Measurements from ENCODE around the gene LONRF3. TPM values are rescaled to one million over a fixed set of nuclear protein-coding genes. Genes with fewer than 3 reads are reported as not detected.
"Not testable (repeated sequence)": the region's sequence is repeated elsewhere in the genome, so short reads cannot be mapped to it uniquely, and the experiment has no call there.

LONRF3 gene
- total RNA-seq, 4 donors from 2014 or later, result 15.4 to 24.1 (median 17.7) TPM

DNA sequence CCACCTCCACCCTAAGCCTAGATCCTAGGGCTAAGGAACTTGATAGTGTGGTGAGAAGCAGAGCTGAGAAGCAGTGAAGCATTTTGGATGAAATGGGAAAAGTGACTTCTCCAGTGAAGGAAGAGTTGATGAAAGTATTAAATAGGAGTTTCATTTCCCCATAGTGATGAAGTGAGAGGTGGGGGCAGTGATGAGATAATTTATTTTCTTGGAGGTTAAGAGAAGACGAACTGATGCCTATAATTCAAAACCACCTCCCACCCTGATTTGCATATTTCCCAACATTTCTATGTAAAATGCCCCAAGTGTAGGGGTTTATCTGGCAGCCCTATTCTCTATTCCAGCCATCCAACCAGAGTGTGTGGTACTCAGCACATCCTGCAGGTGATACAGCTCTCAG lies 6.3 kb downstream of the LONRF3 start:
- Histone ChIP-seq H3K4me3 (no peak overlapping the region), H3K27ac (no peak overlapping the region), H3K27me3 (no peaks in the 10 kb centered on the region), H3K9me3 (no peaks in the 10 kb centered on the region), H3K4me1 (peaks cover 0 to 10% (median 0%) of the 10 kb centered on the region in 3 donors), H3K36me3 (peaks cover 0 to 31% of the 10 kb centered on the region in 2 donors)
- no peak for TF ChIP-seq POLR2AphosphoS5 (IDR thresholded peaks at IDR 0.05)
- TF ChIP-seq POLR2A (IDR thresholded peaks at IDR 0.05), result no peak
- TF ChIP-seq, protein P1, sequence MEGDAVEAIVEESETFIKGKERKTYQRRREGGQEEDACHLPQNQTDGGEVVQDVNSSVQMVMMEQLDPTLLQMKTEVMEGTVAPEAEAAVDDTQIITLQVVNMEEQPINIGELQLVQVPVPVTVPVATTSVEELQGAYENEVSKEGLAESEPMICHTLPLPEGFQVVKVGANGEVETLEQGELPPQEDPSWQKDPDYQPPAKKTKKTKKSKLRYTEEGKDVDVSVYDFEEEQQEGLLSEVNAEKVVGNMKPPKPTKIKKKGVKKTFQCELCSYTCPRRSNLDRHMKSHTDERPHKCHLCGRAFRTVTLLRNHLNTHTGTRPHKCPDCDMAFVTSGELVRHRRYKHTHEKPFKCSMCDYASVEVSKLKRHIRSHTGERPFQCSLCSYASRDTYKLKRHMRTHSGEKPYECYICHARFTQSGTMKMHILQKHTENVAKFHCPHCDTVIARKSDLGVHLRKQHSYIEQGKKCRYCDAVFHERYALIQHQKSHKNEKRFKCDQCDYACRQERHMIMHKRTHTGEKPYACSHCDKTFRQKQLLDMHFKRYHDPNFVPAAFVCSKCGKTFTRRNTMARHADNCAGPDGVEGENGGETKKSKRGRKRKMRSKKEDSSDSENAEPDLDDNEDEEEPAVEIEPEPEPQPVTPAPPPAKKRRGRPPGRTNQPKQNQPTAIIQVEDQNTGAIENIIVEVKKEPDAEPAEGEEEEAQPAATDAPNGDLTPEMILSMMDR (IDR thresholded peaks at IDR 0.05), result no peak
- TF ChIP-seq EP300 (IDR thresholded peaks at IDR 0.05), result no peak
- no peak for ATAC-seq
- WGBS, 2 donors (ENCODE audit: low coverage in 1 of 2), result 80% methylated on average over 1 of the region's 1 CpG; no CpG with 5 or more reads in 1 of the 2 donors

DNA sequence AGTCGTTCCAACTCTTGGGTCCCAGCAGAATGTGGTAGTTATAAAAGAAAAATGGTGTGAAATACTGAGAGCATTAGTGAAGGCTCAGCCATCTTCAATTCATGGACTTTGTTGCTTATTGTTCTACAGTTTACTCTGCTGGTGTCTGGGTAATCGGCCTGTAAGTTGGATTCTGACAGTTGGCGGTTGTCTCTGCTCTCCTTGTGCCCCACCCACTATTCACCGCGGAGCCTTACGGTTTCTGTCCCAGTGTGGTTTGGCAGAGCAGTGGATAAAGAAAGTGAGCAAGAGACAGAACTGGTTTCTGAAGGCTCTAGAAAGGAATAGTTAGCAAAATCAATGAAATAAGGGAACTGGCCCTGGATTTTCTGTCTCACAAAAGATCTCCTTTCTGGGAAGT lies 9.1 kb downstream of the LONRF3 start:
- WGBS, 2 donors (ENCODE audit: low coverage in 1 of 2), result 56 to 84% methylated on average over 2 of the region's 6 CpGs
- H3K36me3 ChIP-seq, result peaks cover 0 to 54% of the 10 kb centered on the region in 2 donors
- H3K27ac ChIP-seq, result no peak overlapping the region
- H3K4me3 ChIP-seq, result no peak overlapping the region
- H3K4me1 ChIP-seq, result no peaks in the 10 kb centered on the region
- no peaks in the 10 kb centered on the region for H3K9me3 ChIP-seq
- TF ChIP-seq EP300 (IDR thresholded peaks at IDR 0.05) (no peak), POLR2A (IDR thresholded peaks at IDR 0.05) (no peak), POLR2AphosphoS5 (IDR thresholded peaks at IDR 0.05) (no peak)
- TF ChIP-seq, protein P1 (IDR thresholded peaks at IDR 0.05), result no peak
- no peaks in the 10 kb centered on the region for H3K27me3 ChIP-seq
- no peak for ATAC-seq

DNA sequence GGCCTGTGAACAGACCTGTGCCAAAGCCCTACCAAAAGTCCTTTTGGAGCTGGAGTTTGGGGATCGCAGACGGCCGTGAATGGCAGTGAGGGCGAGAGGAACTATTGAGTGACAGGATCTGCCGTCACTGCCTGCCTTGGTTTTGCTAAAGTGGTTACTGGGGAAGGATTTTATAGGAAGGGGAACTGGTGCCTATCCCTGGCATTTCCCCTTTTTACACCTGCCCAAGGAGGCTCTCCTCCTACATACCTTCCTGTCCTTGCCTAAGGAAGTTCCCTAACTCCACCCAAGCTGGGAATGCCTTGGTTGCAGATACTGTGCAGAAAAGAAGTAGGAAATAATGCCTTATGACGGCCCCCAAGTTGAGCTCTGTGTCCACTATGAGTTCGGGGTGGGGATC lies 14.5 kb downstream of the LONRF3 start:
- no peaks in the 10 kb centered on the region for H3K9me3 ChIP-seq
- ATAC-seq, result no peak
- H3K36me3 ChIP-seq, result peaks cover 0 to 65% of the 10 kb centered on the region in 2 donors
- 72 to 93% methylated on average over 3 to 7 of the region's 7 CpGs for WGBS, 2 donors (ENCODE audit: low coverage in 1 of 2)
- H3K4me3 ChIP-seq, result no peak overlapping the region
- no peaks in the 10 kb centered on the region for H3K4me1 ChIP-seq
- TF ChIP-seq POLR2A (IDR thresholded peaks at IDR 0.05), result no peak
- TF ChIP-seq, protein P1 (IDR thresholded peaks at IDR 0.05), result no peak
- no peak for TF ChIP-seq EP300 (IDR thresholded peaks at IDR 0.05)
- TF ChIP-seq POLR2AphosphoS5 (IDR thresholded peaks at IDR 0.05), result no peak
- H3K27ac ChIP-seq, result no peak overlapping the region
- no peaks in the 10 kb centered on the region for H3K27me3 ChIP-seq

DNA sequence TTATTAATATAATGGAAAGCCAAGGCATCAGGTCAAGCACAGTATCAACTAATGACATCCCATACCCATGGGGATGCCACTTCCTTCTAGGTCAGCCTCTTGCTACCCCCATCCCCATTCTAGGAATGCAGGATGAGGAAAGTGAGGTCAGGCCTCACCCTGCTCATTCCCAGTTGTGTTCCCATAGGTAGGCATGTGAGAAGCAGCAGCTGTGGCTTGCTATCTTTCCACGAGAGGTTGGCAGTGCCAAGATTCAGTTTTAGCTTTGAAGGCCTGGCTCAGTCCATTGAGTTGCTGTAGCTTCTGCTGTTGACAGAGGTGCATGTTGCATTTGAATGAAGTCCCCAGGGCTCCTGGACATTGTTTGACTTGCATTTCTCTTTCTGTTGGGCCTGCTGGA lies 15.5 kb downstream of the LONRF3 start:
- H3K27ac ChIP-seq, result no peak overlapping the region
- WGBS, 2 donors (ENCODE audit: low coverage in 1 of 2), result 17% methylated on average over 1 of the region's 1 CpG; no CpG with 5 or more reads in 1 of the 2 donors
- no peak for ATAC-seq
- H3K9me3 ChIP-seq, result no peaks in the 10 kb centered on the region
- TF ChIP-seq POLR2AphosphoS5 (IDR thresholded peaks at IDR 0.05) (no peak), POLR2A (IDR thresholded peaks at IDR 0.05) (no peak), EP300 (IDR thresholded peaks at IDR 0.05) (no peak)
- TF ChIP-seq, protein P1 (IDR thresholded peaks at IDR 0.05), result no peak
- no peak overlapping the region for H3K4me3 ChIP-seq
- H3K36me3 ChIP-seq, result peaks cover 0 to 65% of the 10 kb centered on the region in 2 donors
- H3K27me3 ChIP-seq, result no peaks in the 10 kb centered on the region
- H3K4me1 ChIP-seq, result no peaks in the 10 kb centered on the region

DNA sequence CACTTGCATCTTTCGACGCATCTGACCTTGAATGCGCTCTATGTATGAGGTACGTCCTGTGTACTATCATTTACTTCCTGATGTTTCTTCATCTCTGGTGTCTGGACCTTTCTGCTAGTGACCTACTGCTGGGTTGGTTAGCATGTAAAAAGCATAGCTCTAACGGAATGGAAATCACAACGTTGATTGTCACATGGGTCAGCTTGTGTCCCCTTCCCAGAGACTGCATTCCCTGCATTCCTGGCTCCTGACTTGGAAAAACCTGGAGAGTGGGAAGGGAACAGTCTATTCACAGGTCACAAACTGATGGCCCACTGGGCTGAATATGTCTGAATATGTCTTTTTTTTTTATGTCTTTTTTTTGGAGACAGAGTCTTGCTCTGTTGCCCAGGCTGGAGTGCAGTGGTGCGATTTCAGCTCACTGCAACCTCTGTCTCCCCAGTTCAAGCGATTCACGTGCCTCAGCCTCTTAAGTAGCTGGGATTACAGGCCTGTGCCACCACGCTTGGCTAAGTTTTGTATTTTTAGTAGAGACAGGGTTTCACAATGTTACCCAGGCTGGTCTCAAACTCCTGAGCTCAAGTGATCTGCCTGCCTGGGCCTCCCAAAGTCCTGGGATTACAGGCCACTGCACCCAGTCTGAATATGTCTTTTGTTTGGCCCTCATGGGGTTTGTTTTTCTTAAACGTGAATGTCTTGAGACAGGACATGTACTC lies 16.3 kb downstream of the LONRF3 start:
- Histone ChIP-seq H3K4me1 (no peaks in the 10 kb centered on the region), H3K9me3 (no peaks in the 10 kb centered on the region), H3K4me3 (no peak overlapping the region), H3K27ac (no peak overlapping the region), H3K36me3 (peaks cover 0 to 61% of the 10 kb centered on the region in 2 donors), H3K27me3 (no peaks in the 10 kb centered on the region)
- ATAC-seq, result no peak
- TF ChIP-seq POLR2AphosphoS5 (IDR thresholded peaks at IDR 0.05), result no peak
- TF ChIP-seq, protein P1 (IDR thresholded peaks at IDR 0.05), result no peak
- no peak for TF ChIP-seq EP300 (IDR thresholded peaks at IDR 0.05)
- no peak for TF ChIP-seq POLR2A (IDR thresholded peaks at IDR 0.05)
- WGBS, 2 donors (ENCODE audit: low coverage in 1 of 2), result 58 to 65% methylated on average over 4 to 7 of the region's 11 CpGs

DNA sequence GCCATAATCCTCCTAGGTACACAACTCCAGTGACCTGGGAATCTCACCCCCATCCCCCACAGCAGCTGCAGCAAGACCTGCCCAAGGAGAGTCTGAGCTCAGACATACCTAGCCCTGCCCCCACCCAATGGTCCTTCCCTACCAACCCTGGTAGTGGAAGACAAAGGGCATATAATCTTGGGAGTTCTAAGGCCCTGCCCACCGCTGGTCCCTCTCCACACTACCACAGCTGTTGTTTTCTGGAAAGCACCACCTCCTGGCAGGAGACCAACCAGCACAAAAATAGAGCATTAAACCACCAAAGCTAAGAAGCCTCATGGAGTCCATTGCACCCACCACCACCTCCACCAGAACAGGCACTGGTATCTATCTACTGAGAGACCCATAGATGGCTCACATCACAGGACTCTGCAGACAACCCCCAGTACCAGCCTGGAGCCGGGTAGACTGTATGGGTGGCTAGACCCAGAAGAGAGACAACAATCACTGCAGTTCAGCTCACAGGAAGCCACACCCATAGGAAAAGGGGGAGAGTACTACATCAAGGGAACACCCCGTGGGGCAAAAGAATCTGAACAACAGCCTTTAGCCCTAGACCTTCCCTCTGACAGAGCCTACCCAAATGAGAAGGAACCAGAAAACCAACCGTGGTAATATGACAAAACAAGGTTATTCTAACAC lies 18.2 kb downstream of the LONRF3 start:
- WGBS, 2 donors (ENCODE audit: low coverage in 1 of 2), result 86% methylated on average over 1 of the region's 4 CpGs; no CpG with 5 or more reads in 1 of the 2 donors

More for the DNA sequence above, 18.2 kb downstream of the LONRF3 start:
- H3K27me3 ChIP-seq, H3K4me1 ChIP-seq, ATAC-seq, H3K9me3 ChIP-seq, H3K27ac ChIP-seq, H3K4me3 ChIP-seq: not testable (repeated sequence)
- H3K36me3 ChIP-seq, result peaks cover 0 to 47% of the 10 kb centered on the region in 2 donors
